A549 (cell line): Measurements from ENCODE around the gene LOXL1.

Experiments
- CTCF ChIP-seq: fragments of >200 bp; sonication (Bioruptor Twin); formaldehyde crosslinking; IDR thresholded peaks from 3 replicates; pipeline ENCODE4 v1.5.1; 2016
- HDAC2 ChIP-seq: fragments of 200-600 bp; sonication (generic); IDR thresholded peaks from 2 replicates; pipeline ENCODE4 v1.6.1; 2016
- JUN ChIP-seq, 2 experiments: fragments of >200 bp; sonication (Bioruptor Twin); formaldehyde crosslinking; IDR thresholded peaks; 2 replicates in 1 of 2; 3 replicates in 1 of 2; pipeline ENCODE4 v1.6.1; 2016 to 2017
- MAX ChIP-seq: IDR thresholded peaks from 2 replicates; pipeline ENCODE4 v1.6.1; 2012
- MAZ ChIP-seq: fragments of 150-350 bp; IDR thresholded peaks from 2 replicates; pipeline ENCODE4 v1.6.1; 2014; ENCODE audit warnings: antibody characterized with exemption, low read depth, low read length, borderline replicate concordance
- POLR2AphosphoS2 ChIP-seq: conservative IDR thresholded peaks from 2 replicates; pipeline ENCODE4 v1.6.1; 2012; ENCODE audit warnings: low read length, improper control_type of control experiment, inconsistent platforms
- RAD21 ChIP-seq, 2 experiments: fragments of >200 bp in 1 of 2; sonication (Bioruptor Twin) in 1 of 2; formaldehyde crosslinking in 1 of 2; IDR thresholded peaks in 1 of 2; conservative IDR thresholded peaks in 1 of 2; 2 replicates in 1 of 2; 3 replicates in 1 of 2; pipeline ENCODE4 v1.6.1; 2012 to 2018; ENCODE audit warnings: inconsistent platforms in 1 of 2
- RFX5 ChIP-seq: fragments of 450-650 bp; IDR thresholded peaks from 2 replicates; pipeline ENCODE4 v1.7.1; 2014; ENCODE audit warnings: antibody characterized with exemption, mild to moderate bottlenecking, moderate library complexity

DNA sequence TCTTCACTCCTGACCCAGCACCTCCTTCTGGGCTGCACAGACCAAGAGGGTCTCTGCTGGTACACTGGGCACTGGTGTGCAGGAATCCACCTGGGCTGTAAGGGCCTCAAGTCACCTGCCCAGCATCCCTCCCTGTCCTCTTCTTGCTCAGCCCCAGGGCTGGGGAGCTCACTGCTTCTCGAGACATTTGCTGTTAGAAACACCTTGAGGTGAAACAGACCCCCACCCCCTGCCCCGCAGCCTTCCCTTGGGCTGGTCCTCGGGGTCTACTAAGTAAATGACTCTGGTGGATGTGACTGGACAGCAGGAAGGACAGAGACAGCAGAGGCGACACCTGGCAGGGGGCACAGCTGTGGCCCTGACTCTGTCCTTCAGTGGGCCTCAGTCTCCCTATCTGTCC, 29.1 kb downstream of the LOXL1 start:
- no peak for TF ChIP-seq CTCF
- no peak for TF ChIP-seq JUN (IDR thresholded peaks at IDR 0.05)
- TF ChIP-seq RAD21 (conservative IDR thresholded peaks at IDR 0.05 in 1 of 2, IDR thresholded peaks at IDR 0.05 in 1 of 2): no peak
- no peak for TF ChIP-seq HDAC2
- no peak for TF ChIP-seq MAZ
- TF ChIP-seq MAX: no peak
- no peak for TF ChIP-seq POLR2AphosphoS2
- TF ChIP-seq RFX5: no peak
